H1 (cell line): ENCODE measurements around the gene IP6K3. TPM values are rescaled to one million over a fixed set of nuclear protein-coding genes. Genes with fewer than 3 reads are reported as not detected.

ENCODE experiments used
- KDM4A ChIP-seq: IDR thresholded peaks from one replicate; pipeline ENCODE4 v1.7.1; 2012; ENCODE audit warnings: low read depth, mild to moderate bottlenecking, moderate library complexity, low read length, inconsistent platforms; ENCODE audit not compliant: severe bottlenecking
- POLR2AphosphoS5 ChIP-seq: IDR thresholded peaks from 2 replicates; pipeline ENCODE4 v1.6.1; 2011; ENCODE audit warnings: low read depth, low read length
- SIRT6 ChIP-seq: IDR thresholded peaks from one replicate; pipeline ENCODE4 v1.7.1; 2012; ENCODE audit warnings: low read length, inconsistent platforms
- TBP ChIP-seq: IDR thresholded peaks from 2 replicates; pipeline ENCODE4 v1.6.1; 2011; ENCODE audit warnings: low read depth, low read length, improper control_type of control experiment
- polyA plus RNA-seq, 7 experiments: library from polyadenylated mRNA; depleted of rRNA in 3 of 7; stranded (reverse) in 5 of 7; unstranded in 2 of 7; fragments of >200 nt in 5 of 7; fragments of 200-250 nt in 2 of 7; gene quantifications; 1 replicate in 5 of 7; 2 replicates in 1 of 7; 4 replicates in 1 of 7; pipeline versions ENCODE4 v1.2.1 to v1.2.3, GENCODE V29; 2011 to 2013; ENCODE audit warnings: missing spikeins in 2 of 7, mixed read lengths in 2 of 7
- total RNA-seq: library from RNA; stranded (reverse); fragmentation: NEBNext Ultra II Directional; extraction: Animal tissue kit (Norgen Biotek cat#: 25700); gene quantifications from 2 replicates; pipeline ENCODE4 v1.2.1, GENCODE V29; 2021
- TF ChIP-seq, protein P1 (sequence below): IDR thresholded peaks from 2 replicates; pipeline ENCODE4 v1.6.1; 2012; ENCODE audit warnings: inconsistent platforms

IP6K3 gene
- total and polyA plus RNA-seq, 2 of the 8 experiments (the other 6 are each of a cell fraction or from before 2014, with no cell fraction given) = 0.22 to 0.73 TPM

GRCh38 chr6:33774774-33775173 lies 28.1 kb upstream of the IP6K3 start (continued):
- TF ChIP-seq KDM4A = no peak
- TF ChIP-seq, protein P1, sequence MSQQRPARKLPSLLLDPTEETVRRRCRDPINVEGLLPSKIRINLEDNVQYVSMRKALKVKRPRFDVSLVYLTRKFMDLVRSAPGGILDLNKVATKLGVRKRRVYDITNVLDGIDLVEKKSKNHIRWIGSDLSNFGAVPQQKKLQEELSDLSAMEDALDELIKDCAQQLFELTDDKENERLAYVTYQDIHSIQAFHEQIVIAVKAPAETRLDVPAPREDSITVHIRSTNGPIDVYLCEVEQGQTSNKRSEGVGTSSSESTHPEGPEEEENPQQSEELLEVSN = no peak
- TF ChIP-seq SIRT6 = no peak
- TF ChIP-seq POLR2AphosphoS5 = no peak
- TF ChIP-seq TBP = no peak
